Measurements from ENCODE around the gene GOLIM4. TPM values are rescaled to one million over a fixed set of nuclear protein-coding genes. Genes with fewer than 3 reads are reported as not detected.

Gene GOLIM4
- total RNA-seq, 1 experiment from 2014 or later, result 24.6 TPM

GRCh38 chr3:168113848-168114247 is 18.1 kb upstream of the GOLIM4 start:
- no peak overlapping the region for H3K14ac ChIP-seq (ENCODE audit: insufficient read depth, low read length)
- H3K36me3 Mint-ChIP-seq (ENCODE audit: insufficient read depth in 1 of 3, low read depth in 3 of 3), result no peaks in the 10 kb centered on the region
- H3K27me3 Mint-ChIP-seq (ENCODE audit: low read depth), result no peaks in the 10 kb centered on the region
- no peak overlapping the region for H3K4me2 ChIP-seq (ENCODE audit: insufficient read depth, insufficient read length, low read length)
- no peak overlapping the region for H3K4me3 Mint-ChIP-seq
- H2AK5ac ChIP-seq (ENCODE audit: insufficient read length, low read length), result no peak overlapping the region
- DNase-seq, result no peak
- no peak overlapping the region for H4K5ac ChIP-seq (ENCODE audit: insufficient read length, low read depth, low read length)
- H3K79me1 ChIP-seq (ENCODE audit: insufficient read depth, low read depth, low read length, poor library complexity, severe bottlenecking), result no peaks in the 10 kb centered on the region
- H3K9ac ChIP-seq (ENCODE audit: extremely low read depth, insufficient read length, low read length), result no peak overlapping the region
- TF ChIP-seq CTCF (conservative IDR thresholded peaks at IDR 0.05), result no peak
- no peak overlapping the region for H4K91ac ChIP-seq (ENCODE audit: insufficient read length, low read depth, low read length)
- H2BK120ac ChIP-seq (ENCODE audit: low read depth, low read length, poor library complexity, severe bottlenecking), result no peak overlapping the region
- H3K4me1 ChIP-seq (ENCODE audit: insufficient read depth, low read length), result no peaks in the 10 kb centered on the region
- H3K27ac ChIP-seq (ENCODE audit: insufficient read length, low read depth, low read length), result no peak overlapping the region
- no peaks in the 10 kb centered on the region for H3K79me2 ChIP-seq (ENCODE audit: insufficient read depth, low read length)
- H3K9me3 ChIP-seq (ENCODE audit: control insufficient read depth, low read depth, low read length), result no peaks in the 10 kb centered on the region
- H3T11ph ChIP-seq (ENCODE audit: low read length), result no peak overlapping the region
- no peaks in the 10 kb centered on the region for H3K27me3 ChIP-seq (ENCODE audit: insufficient read depth, low read length)
- no peak overlapping the region for H3K56ac ChIP-seq (ENCODE audit: insufficient read length, low read depth, low read length)
- H3K4me1 Mint-ChIP-seq, result no peaks in the 10 kb centered on the region
- H2BK5ac ChIP-seq (ENCODE audit: insufficient read length, low read length), result no peak overlapping the region
- H3K23ac ChIP-seq (ENCODE audit: insufficient read length, low read depth, low read length), result no peak overlapping the region
- no peak overlapping the region for H3K18ac ChIP-seq (ENCODE audit: insufficient read length, low read depth, low read length)
- H2BK15ac ChIP-seq (ENCODE audit: low read depth, low read length), result no peak overlapping the region
- H4K8ac ChIP-seq (replicated peaks; ENCODE audit: insufficient read length, low read depth, low read length), result no peak overlapping the region
- no peak overlapping the region for H3K27ac Mint-ChIP-seq
- H3K4ac ChIP-seq (ENCODE audit: low read depth, low read length), result no peak overlapping the region
- H3K9me3 Mint-ChIP-seq, result no peaks in the 10 kb centered on the region
- H3K23me2 ChIP-seq (ENCODE audit: insufficient read length, low read depth, low read length, poor library complexity, severe bottlenecking), result no peaks in the 10 kb centered on the region
- H4K20me1 ChIP-seq (ENCODE audit: control insufficient read depth, insufficient read depth, insufficient read length), result no peaks in the 10 kb centered on the region
- H2AFZ ChIP-seq (ENCODE audit: low read length), result no peak overlapping the region
- H2BK12ac ChIP-seq (ENCODE audit: insufficient read length, low read depth, low read length), result no peak overlapping the region
- H2BK20ac ChIP-seq (ENCODE audit: low read depth, low read length, poor library complexity, severe bottlenecking), result no peak overlapping the region
- WGBS (ENCODE audit: extremely low coverage, insufficient read length, low lambda C conversion rate), result no CpG with 5 or more reads among the region's 1 CpG
